Right lobe of liver (tissue), 6 donors: Measurements from ENCODE around the gene SVEP1. TPM values are rescaled to one million over a fixed set of nuclear protein-coding genes. Genes with fewer than 3 reads are reported as not detected.
A peak's percentile ranks its signal among the peaks of the same experiment; 100 is the strongest.

ENCODE experiments used
- ATAC-seq, 4 donors: fragments of 200-7000 bp; cut with Tn5 transposase; one replicate each; pipeline ENCODE4 v1.9.1; 2020; ENCODE audit warnings: mild to moderate bottlenecking in 4 of 4, moderate library complexity in 4 of 4
- DNase-seq, 3 donors: peaks; one replicate each; pipeline ENCODE4 v3.0.0-alpha.2; 2020
- H3K27ac ChIP-seq, 3 donors: fragments of 200-600 bp; one replicate each; pipeline ENCODE4 v1.8.0; 2022
- H3K27me3 ChIP-seq, 2 donors: fragments of 200-600 bp; one replicate each; pipeline ENCODE4 v1.8.0; 2022
- H3K36me3 ChIP-seq, 4 donors: fragments of 200-600 bp; sonication (generic) in 1 of 4; one replicate each; pipeline versions ENCODE4 v1.5.1 to v1.8.0; 2017 to 2022; ENCODE audit warnings: control low read depth in 1 of 4
- H3K4me1 ChIP-seq, 4 donors: fragments of 200-600 bp; sonication (generic) in 1 of 4; one replicate each; pipeline versions ENCODE4 v1.5.1 to v1.8.0; 2017 to 2022; ENCODE audit warnings: control low read depth in 1 of 4
- H3K4me3 ChIP-seq, 3 donors: fragments of 200-600 bp; one replicate each; pipeline ENCODE4 v1.8.0; 2022
- H3K9me3 ChIP-seq, 4 donors: fragments of 200-600 bp; sonication (generic) in 1 of 4; one replicate each; pipeline versions ENCODE4 v1.5.1 to v1.8.0; 2017 to 2022; ENCODE audit warnings: control low read depth in 1 of 4
- POLR2A ChIP-seq: fragments of 450-650 bp; IDR thresholded peaks from one replicate; pipeline ENCODE4 v1.6.1; 2017; ENCODE audit warnings: antibody characterized with exemption, mild to moderate bottlenecking
- WGBS: methylation state at CpG from one replicate; pipeline ENCODE4 v1.1.6; 2018; ENCODE audit warnings: low coverage, low lambda C conversion rate; ENCODE audit not compliant: insufficient coverage; ENCODE audit errors: missing lambda C conversion rate; 5-methylcytosine and 5-hydroxymethylcytosine counted together
- intact Hi-C, 2 donors: fragments of 100-400 bp; cut with DNase I; formaldehyde crosslinking; loops; one replicate each; pipeline versions ENCODE4 v1.11.2 to v1.14.1; 2022
- total RNA-seq, 6 experiments: library from RNA; depleted of rRNA in 2 of 6; stranded (reverse); fragments of >200 nt in 2 of 6; fragmentation: NEBNext Ultra II Directional in 3 of 6; extraction: Animal tissue kit (Norgen Biotek cat#: 25700) in 3 of 6; gene quantifications; one replicate each; pipeline versions ENCODE4 v1.1.0 to v1.2.4, GENCODE V29; 2016 to 2023
- TF ChIP-seq, protein P1 (sequence below), 4 donors: fragments of 200-600 bp in 3 of 4; fragments of 450-650 bp in 1 of 4; IDR thresholded peaks; one replicate each; pipeline versions ENCODE4 v1.5.1 to v1.8.0; 2016 to 2022; ENCODE audit warnings: antibody characterized with exemption in 4 of 4, mild to moderate bottlenecking in 2 of 4
- donor health status: DM: no; HTN: yes; CAD: no.
- donor health status: DM: no; HTN: no; CAD: no.
- donor health status: DM: no; HTN: no; CAD: no.
- donor health status: DM: no; HTN: yes; CAD: no.
- donor health status: DM: no; HTN: yes; CAD: no.

Gene SVEP1
- total RNA-seq, 6 experiments from 2014 or later = 1.6 to 7.8 (median 4.6) TPM

DNA sequence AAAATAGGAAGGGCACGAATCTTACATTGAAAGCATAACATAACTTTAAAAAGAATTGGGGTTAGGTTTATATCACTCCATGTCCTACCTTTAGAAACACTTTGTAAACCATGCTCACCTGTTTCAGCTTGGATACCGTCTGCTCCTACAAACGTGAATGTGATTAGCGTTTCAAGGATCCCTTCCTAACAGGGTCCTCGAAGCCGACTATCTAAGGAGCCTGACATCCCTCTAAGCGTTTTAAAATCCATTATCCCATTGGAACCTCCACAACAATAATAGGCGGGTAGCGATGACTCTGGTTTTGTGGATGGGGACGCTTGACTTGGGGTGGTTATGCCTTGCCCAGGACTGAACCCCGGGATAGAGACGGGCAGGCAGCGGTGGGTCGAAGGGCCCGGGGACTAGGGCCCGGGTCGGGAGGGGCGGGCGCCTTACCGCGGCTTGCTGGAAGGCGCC, 937 bp downstream of the SVEP1 start:
- peak in 1 of 4 donors; percentile 23 for ATAC-seq
- TF ChIP-seq, protein P1, sequence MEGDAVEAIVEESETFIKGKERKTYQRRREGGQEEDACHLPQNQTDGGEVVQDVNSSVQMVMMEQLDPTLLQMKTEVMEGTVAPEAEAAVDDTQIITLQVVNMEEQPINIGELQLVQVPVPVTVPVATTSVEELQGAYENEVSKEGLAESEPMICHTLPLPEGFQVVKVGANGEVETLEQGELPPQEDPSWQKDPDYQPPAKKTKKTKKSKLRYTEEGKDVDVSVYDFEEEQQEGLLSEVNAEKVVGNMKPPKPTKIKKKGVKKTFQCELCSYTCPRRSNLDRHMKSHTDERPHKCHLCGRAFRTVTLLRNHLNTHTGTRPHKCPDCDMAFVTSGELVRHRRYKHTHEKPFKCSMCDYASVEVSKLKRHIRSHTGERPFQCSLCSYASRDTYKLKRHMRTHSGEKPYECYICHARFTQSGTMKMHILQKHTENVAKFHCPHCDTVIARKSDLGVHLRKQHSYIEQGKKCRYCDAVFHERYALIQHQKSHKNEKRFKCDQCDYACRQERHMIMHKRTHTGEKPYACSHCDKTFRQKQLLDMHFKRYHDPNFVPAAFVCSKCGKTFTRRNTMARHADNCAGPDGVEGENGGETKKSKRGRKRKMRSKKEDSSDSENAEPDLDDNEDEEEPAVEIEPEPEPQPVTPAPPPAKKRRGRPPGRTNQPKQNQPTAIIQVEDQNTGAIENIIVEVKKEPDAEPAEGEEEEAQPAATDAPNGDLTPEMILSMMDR (IDR thresholded peaks at IDR 0.05) = no peak
- no peak for TF ChIP-seq POLR2A
- Histone ChIP-seq H3K36me3 (no peaks in the 10 kb centered on the region), H3K4me3 (peak overlapping the region; percentile 25 to 45 (median 37)), H3K4me1 (peaks cover 0 to 7% (median 0%) of the 10 kb centered on the region in 4 donors), H3K9me3 (no peaks in the 10 kb centered on the region), H3K27ac (no peak overlapping the region), H3K27me3 (peaks cover 0 to 14% of the 10 kb centered on the region in 2 donors)
- 10% methylated on average over 11 of the region's 22 CpGs for WGBS
- intact Hi-C loops = no loop called here
- no peak for DNase-seq

DNA sequence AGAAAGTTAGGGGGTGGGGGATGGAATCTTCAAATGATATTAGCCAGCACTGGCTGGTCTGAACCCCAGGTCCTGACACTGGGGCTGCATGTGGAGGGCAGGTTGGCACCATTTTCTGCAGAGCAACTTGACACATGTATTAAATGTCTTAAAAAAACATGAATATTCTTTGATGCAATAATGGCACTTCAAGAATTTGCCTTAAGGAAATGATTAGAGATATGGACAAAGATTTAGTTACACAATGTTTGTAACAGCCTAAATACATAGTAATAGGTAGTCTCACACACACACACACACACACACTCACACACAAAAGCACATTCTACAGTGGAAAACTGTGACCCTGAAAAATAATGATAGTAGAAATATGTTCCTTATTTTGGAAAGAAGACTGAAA, 3.6 kb downstream of the SVEP1 start:
- Histone ChIP-seq H3K27ac (no peak overlapping the region), H3K4me3 (no peak overlapping the region), H3K4me1 (peaks cover 0 to 7% (median 0%) of the 10 kb centered on the region in 4 donors), H3K9me3 (no peaks in the 10 kb centered on the region), H3K36me3 (no peaks in the 10 kb centered on the region), H3K27me3 (peaks cover 0 to 14% of the 10 kb centered on the region in 2 donors)
- no peak for TF ChIP-seq POLR2A
- TF ChIP-seq, protein P1 (IDR thresholded peaks at IDR 0.05) = no peak
- no peak for ATAC-seq
- intact Hi-C loops = no loop called here
- no peak for DNase-seq

DNA sequence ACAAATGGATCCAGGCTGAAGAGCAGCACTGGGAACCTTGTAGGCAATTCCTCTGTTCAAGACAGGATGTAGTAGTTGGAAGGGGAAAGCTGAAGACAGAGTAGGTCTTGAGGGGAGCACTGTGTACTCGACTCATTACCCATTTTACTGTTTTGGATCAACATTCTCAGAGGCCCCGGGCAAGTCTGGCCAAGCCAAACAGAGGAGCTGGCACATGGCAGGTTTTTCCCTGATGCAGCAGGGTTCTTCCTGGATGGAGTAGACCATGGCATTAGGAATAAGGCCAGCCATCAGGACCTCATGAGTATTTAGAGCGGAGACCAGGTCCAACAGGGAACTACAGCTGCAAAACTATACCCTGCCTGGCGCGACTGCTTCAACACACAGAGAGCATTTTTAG, 4.4 kb downstream of the SVEP1 start:
- intact Hi-C loops = no loop called here
- H3K9me3 ChIP-seq = no peaks in the 10 kb centered on the region
- no peak overlapping the region for H3K4me3 ChIP-seq

DNA sequence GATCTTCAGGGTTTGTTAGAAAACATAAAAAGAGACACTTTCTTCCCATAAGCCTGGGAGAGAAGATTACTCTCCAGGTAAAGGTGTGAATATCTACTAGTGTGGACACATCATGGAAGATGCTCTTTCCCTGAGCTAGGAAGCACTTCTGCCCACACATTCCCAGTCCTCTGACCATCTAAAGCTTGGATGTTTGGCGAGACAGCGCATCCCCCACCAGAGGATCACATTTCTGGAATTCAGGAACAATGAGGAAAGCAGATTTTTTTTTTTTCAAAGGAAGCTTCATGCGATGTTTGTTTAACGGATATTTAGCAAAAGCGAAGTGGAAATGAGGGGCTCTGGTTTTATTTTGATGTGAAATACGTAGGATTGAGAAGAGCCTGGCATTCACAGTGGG, 6.2 kb downstream of the SVEP1 start:
- TF ChIP-seq POLR2A = no peak
- TF ChIP-seq, protein P1 (IDR thresholded peaks at IDR 0.05) = no peak
- Histone ChIP-seq H3K4me3 (no peak overlapping the region), H3K4me1 (no peaks in the 10 kb centered on the region), H3K27ac (no peak overlapping the region), H3K36me3 (no peaks in the 10 kb centered on the region), H3K9me3 (no peaks in the 10 kb centered on the region), H3K27me3 (peaks cover 0 to 2% of the 10 kb centered on the region in 2 donors)
- no peak for DNase-seq
- intact Hi-C loops = no loop called here
- ATAC-seq = no peak
- WGBS = 54% methylated on average over 6 of the region's 6 CpGs

More for the DNA sequence above, 4.4 kb downstream of the SVEP1 start:
- H3K27me3 ChIP-seq = peaks cover 0 to 14% of the 10 kb centered on the region in 2 donors
- no peak for TF ChIP-seq POLR2A
- no peaks in the 10 kb centered on the region for H3K36me3 ChIP-seq
- no peak for ATAC-seq
- peaks cover 0 to 7% (median 0%) of the 10 kb centered on the region in 4 donors for H3K4me1 ChIP-seq
- no peak for DNase-seq
- no peak overlapping the region for H3K27ac ChIP-seq
- 47% methylated on average over 4 of the region's 5 CpGs for WGBS

DNA sequence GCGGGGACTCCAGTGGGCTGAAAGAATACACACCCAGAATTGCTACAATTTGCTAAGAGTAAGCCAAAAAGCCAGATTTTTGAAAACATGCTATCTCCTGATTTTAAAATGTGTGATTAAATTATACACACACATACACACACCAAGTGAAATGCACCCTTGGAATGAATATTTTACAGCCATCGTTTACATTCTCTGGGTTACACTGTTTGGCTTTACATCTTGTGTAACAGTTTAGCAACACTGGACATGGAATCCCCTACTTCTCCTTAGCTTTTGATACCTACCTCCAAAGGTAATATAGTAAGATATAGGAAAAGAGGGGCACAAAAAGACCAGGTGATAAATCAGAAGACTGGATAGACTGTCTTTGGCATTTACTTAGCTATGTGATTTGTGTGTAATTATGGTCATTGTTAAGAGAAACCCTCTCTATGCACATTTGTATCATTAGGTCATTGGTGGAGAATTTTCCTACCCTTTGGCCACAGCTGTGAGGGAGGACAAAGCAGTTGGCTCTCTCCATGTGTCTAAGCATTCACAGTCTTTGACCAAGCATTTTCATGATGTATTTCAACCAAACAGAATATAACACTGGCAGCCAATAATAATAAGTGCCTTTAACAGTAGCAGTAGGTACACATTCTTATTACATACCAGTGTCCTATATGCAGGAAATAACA, 7.6 kb downstream of the SVEP1 start:
- no peak overlapping the region for H3K4me3 ChIP-seq
- no peaks in the 10 kb centered on the region for H3K36me3 ChIP-seq
- DNase-seq (no peak), ATAC-seq (no peak)
- intact Hi-C loops = no loop called here
- no peak for TF ChIP-seq POLR2A
- TF ChIP-seq, protein P1 (IDR thresholded peaks at IDR 0.05) = no peak
- WGBS = 51% methylated on average over 2 of the region's 2 CpGs
- H3K4me1 ChIP-seq = no peaks in the 10 kb centered on the region
- H3K27me3 ChIP-seq = no peaks in the 10 kb centered on the region
- H3K9me3 ChIP-seq = no peaks in the 10 kb centered on the region
- no peak overlapping the region for H3K27ac ChIP-seq
